IMR-90 (cell line): ENCODE results near the gene EXT2. TPM values are rescaled to one million over a fixed set of nuclear protein-coding genes. Genes with fewer than 3 reads are reported as not detected.

Experiments
- ATAC-seq: fragments of 200-7000 bp; cut with Tn5 transposase; 2 replicates; pipeline ENCODE4 v1.9.1; 2020; ENCODE audit warnings: low read depth, mild to moderate bottlenecking, moderate library complexity
- BruUV-seq: library from RNA; stranded (reverse); fragments of 400-500 nt; replicated peaks from 2 replicates; lab custom pipeline; 2021; lab: Mats Ljungman, UMichigan
- CTCF ChIA-PET: fragments of 300-600 bp; formaldehyde crosslinking; extraction: SDS; loops from one replicate; lab custom pipeline; 2021; ENCODE audit warnings: antibody characterized with exemption; lab: Yijun Ruan, JAX
- POLR2A ChIA-PET: fragments of 300-600 bp; sonication (Branson Sonifier 250); formaldehyde crosslinking; loops from one replicate; lab custom pipeline; 2022; ENCODE audit warnings: antibody characterized with exemption; ENCODE audit not compliant: unreplicated experiment; lab: Charles Lee
- DNase-seq: peaks from one replicate; pipeline ENCODE4 v3.0.0; 2013
- H2AFZ ChIP-seq: replicated peaks from 2 replicates; pipeline ENCODE3; 2013; ENCODE audit warnings: low read length, mild to moderate bottlenecking; ENCODE audit not compliant: poor library complexity
- H2AK5ac ChIP-seq: 2 replicates; pipeline ENCODE4 v1.6.1; 2013; ENCODE audit warnings: low read depth, low read length, inconsistent platforms
- H2AK9ac ChIP-seq: replicated peaks from 2 replicates; pipeline ENCODE3; 2013; ENCODE audit warnings: mild to moderate bottlenecking, low read depth, low read length, moderate library complexity; ENCODE audit not compliant: poor library complexity
- H2BK120ac ChIP-seq: 2 replicates; pipeline ENCODE4 v1.6.1; 2013; ENCODE audit warnings: low read depth, low read length, inconsistent platforms
- H2BK15ac ChIP-seq: 3 replicates; pipeline ENCODE4 v1.6.1; 2013; ENCODE audit warnings: low read depth, low read length, inconsistent platforms
- H2BK20ac ChIP-seq: 2 replicates; pipeline ENCODE4 v1.6.1; 2013; ENCODE audit warnings: low read depth, mild to moderate bottlenecking, inconsistent platforms, low read length, moderate library complexity
- H2BK5ac ChIP-seq: 2 replicates; pipeline ENCODE4 v1.6.1; 2013; ENCODE audit warnings: mild to moderate bottlenecking, low read depth, low read length, inconsistent platforms; ENCODE audit not compliant: poor library complexity, severe bottlenecking
- H3K14ac ChIP-seq: replicated peaks from 2 replicates; pipeline ENCODE4 v1.6.1; 2013; ENCODE audit warnings: low read depth, low read length, inconsistent platforms
- H3K18ac ChIP-seq: 2 replicates; pipeline ENCODE4 v1.6.1; 2013; ENCODE audit warnings: low read depth, low read length, control low read depth
- H3K23ac ChIP-seq: 2 replicates; pipeline ENCODE4 v1.6.1; 2013; ENCODE audit warnings: low read depth, low read length, inconsistent platforms
- H3K27ac ChIP-seq: 2 replicates; pipeline ENCODE4 v1.5.1; 2013; ENCODE audit warnings: mild to moderate bottlenecking, control low read depth, low read length; ENCODE audit not compliant: insufficient read depth
- H3K27me3 ChIP-seq: 2 replicates; pipeline ENCODE4 v1.6.1; 2013; ENCODE audit warnings: low read length; ENCODE audit not compliant: control insufficient read depth, insufficient read depth
- H3K36me3 ChIP-seq: 2 replicates; pipeline ENCODE4 v1.6.1; 2013; ENCODE audit warnings: low read length, mixed read lengths; ENCODE audit not compliant: control insufficient read depth, insufficient read depth
- H3K4ac ChIP-seq: 2 replicates; pipeline ENCODE4 v1.6.1; 2013; ENCODE audit warnings: low read depth, low read length, inconsistent platforms
- H3K4me1 ChIP-seq: 2 replicates; pipeline ENCODE4 v1.6.1; 2013; ENCODE audit warnings: low read length, mixed read lengths; ENCODE audit not compliant: control insufficient read depth, insufficient read depth
- H3K4me2 ChIP-seq: 2 replicates; pipeline ENCODE4 v1.6.1; 2013; ENCODE audit warnings: low read depth, mild to moderate bottlenecking, control low read depth, low read length, moderate library complexity
- H3K4me3 ChIP-seq: 2 replicates; pipeline ENCODE4 v1.5.1; 2013; ENCODE audit warnings: low read depth, mild to moderate bottlenecking, control low read depth, low read length, moderate library complexity; ENCODE audit not compliant: insufficient read depth
- H3K56ac ChIP-seq: 2 replicates; pipeline ENCODE4 v1.6.1; 2013; ENCODE audit warnings: low read length, inconsistent platforms; ENCODE audit not compliant: insufficient read depth; ENCODE audit errors: extremely low read depth
- H3K79me1 ChIP-seq, 2 experiments: 2 replicates each; pipeline ENCODE4 v1.6.1; 2013; ENCODE audit warnings: low read length in 2 of 2, inconsistent platforms in 1 of 2, low read depth in 1 of 2
- H3K9ac ChIP-seq: 2 replicates; pipeline ENCODE4 v1.6.1; 2013; ENCODE audit warnings: low read depth, low read length, control low read depth
- H3K9me1 ChIP-seq: 2 replicates; pipeline ENCODE4 v1.6.1; 2013; ENCODE audit warnings: low read length, inconsistent platforms; ENCODE audit not compliant: insufficient read depth
- H3K9me3 ChIP-seq: 2 replicates; pipeline ENCODE4 v1.6.1; 2013; ENCODE audit warnings: low read length; ENCODE audit not compliant: control insufficient read depth, insufficient read depth
- H4K20me1 ChIP-seq: 2 replicates; pipeline ENCODE4 v1.6.1; 2013; ENCODE audit warnings: low read length, inconsistent platforms; ENCODE audit not compliant: insufficient read depth
- H4K5ac ChIP-seq: 2 replicates; pipeline ENCODE4 v1.6.1; 2013; ENCODE audit warnings: mild to moderate bottlenecking, low read depth, low read length, control low read depth
- H4K8ac ChIP-seq, 2 experiments: 2 replicates each; pipeline ENCODE4 v1.6.1; 2013; ENCODE audit warnings: low read depth in 2 of 2, low read length in 2 of 2, control low read depth in 1 of 2, inconsistent platforms in 1 of 2
- H4K91ac ChIP-seq: 2 replicates; pipeline ENCODE4 v1.6.1; 2013; ENCODE audit warnings: low read depth, low read length, inconsistent platforms; ENCODE audit not compliant: insufficient read depth
- CEBPB ChIP-seq: IDR thresholded peaks from 2 replicates; pipeline ENCODE4 v1.6.1; 2012; ENCODE audit warnings: low read depth, low read length, improper control_type of control experiment
- RCOR1 ChIP-seq: IDR thresholded peaks from 2 replicates; pipeline ENCODE4 v1.6.1; 2012; ENCODE audit warnings: mild to moderate bottlenecking, low read length, improper control_type of control experiment; ENCODE audit not compliant: insufficient replicate concordance
- WGBS, 2 experiments: methylation state at CpG; one replicate each; pipeline versions ENCODE4 v1.1.5 to v1.1.7; 2013; ENCODE audit warnings: missing lambda C conversion rate in 2 of 2; ENCODE audit not compliant: insufficient read length in 1 of 2; ENCODE audit errors: extremely low coverage in 2 of 2; 5-methylcytosine and 5-hydroxymethylcytosine counted together
- dilution Hi-C: fragments of 300-500 bp; cut with HindIII; formaldehyde crosslinking; loops from one replicate; pipeline ENCODE4 v1.14.3; 2018; ENCODE audit warnings: low sequenced_read_pairs; ENCODE audit not compliant: unreplicated experiment
- in situ Hi-C: fragments of 300-500 bp; cut with MboI; formaldehyde crosslinking; loops from 3 replicates; pipeline ENCODE4 v1.14.3; 2019; ENCODE audit warnings: low sequenced_read_pairs, inconsistent platforms, mixed read lengths
- intact Hi-C: fragments of 100-400 bp; cut with micrococcal nuclease; formaldehyde crosslinking; loops from 2 replicates; pipeline ENCODE4 v1.10.0; 2022
- polyA plus RNA-seq, 3 experiments: library from polyadenylated mRNA; depleted of rRNA; stranded (reverse); fragments of >200 nt; gene quantifications; 2 replicates each; pipeline ENCODE4 v1.2.3, GENCODE V29; 2012; ENCODE audit warnings: low replicate concordance in 1 of 3
- total RNA-seq: library from RNA; depleted of rRNA; stranded (reverse); fragments of >200 nt; gene quantifications from 2 replicates; pipeline ENCODE4 v1.2.3, GENCODE V29; 2012

The EXT2 gene
- total and polyA plus RNA-seq, 2 of the 4 experiments (the other 2 are of a cell fraction): 75.0 to 85.3 TPM

DNA sequence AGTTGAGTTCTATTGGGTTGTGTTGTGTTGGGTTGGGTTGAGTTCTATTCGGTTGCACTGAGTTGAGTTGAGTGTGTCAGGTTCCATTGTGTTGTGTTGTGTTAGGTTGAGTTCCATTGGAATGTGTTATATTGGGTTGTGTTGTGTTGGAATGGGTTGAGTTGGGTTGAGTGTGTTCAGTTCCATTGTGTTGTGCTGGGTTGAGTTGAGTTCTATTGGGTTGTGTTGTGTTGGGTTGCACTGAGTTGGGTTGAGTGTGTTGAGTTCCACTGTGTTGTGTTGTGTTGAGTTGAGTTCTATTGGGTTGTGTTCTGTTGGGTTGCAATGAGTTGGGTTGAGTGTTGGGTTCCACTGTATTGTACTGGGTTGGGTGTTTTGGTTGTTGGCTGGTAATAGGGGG, 178.9 kb downstream of the EXT2 start:
- no peak overlapping the region for H4K5ac ChIP-seq
- no peak overlapping the region for H3K4me2 ChIP-seq
- H3K4me1 ChIP-seq: peaks cover 8% of the 10 kb centered on the region; the same call in 1 of the 2 replicates
- intact Hi-C loops (no loop called here), dilution Hi-C loops (no loop called here), in situ Hi-C loops (no loop called here)
- no peak for ATAC-seq
- peaks cover 13% of the 10 kb centered on the region for H3K27me3 ChIP-seq
- no peak overlapping the region for H3K4ac ChIP-seq
- no peak overlapping the region for H3K23ac ChIP-seq
- H2AK5ac ChIP-seq: no peak overlapping the region
- H3K79me1 ChIP-seq: no peaks in the 10 kb centered on the region
- H4K8ac ChIP-seq: no peak overlapping the region
- no peak overlapping the region for H2AFZ ChIP-seq
- H2BK20ac ChIP-seq: no peak overlapping the region
- no peak overlapping the region for H2BK120ac ChIP-seq
- no peaks in the 10 kb centered on the region for H3K36me3 ChIP-seq
- no peak overlapping the region for H3K18ac ChIP-seq
- no peak overlapping the region for H3K4me3 ChIP-seq
- no peak overlapping the region for H2AK9ac ChIP-seq
- H3K9ac ChIP-seq: no peak overlapping the region
- 63% methylated on average over 1 of the region's 1 CpG; no CpG with 5 or more reads in 1 of the 2 experiments for WGBS, 2 experiments
- H2BK15ac ChIP-seq: no peak overlapping the region
- no peak overlapping the region for H4K91ac ChIP-seq
- no peaks in the 10 kb centered on the region for H3K9me3 ChIP-seq
- no peaks in the 10 kb centered on the region; the same call in 1 of the 2 replicates for H3K9me1 ChIP-seq
- no TSS peak for BruUV-seq
- H3K56ac ChIP-seq: no peak overlapping the region
- DNase-seq: no peak
- TF ChIP-seq RCOR1 (no peak), CEBPB (no peak)
- H2BK5ac ChIP-seq: no peak overlapping the region
- H3K27ac ChIP-seq: no peak overlapping the region
- H4K20me1 ChIP-seq: no peaks in the 10 kb centered on the region
- POLR2A ChIA-PET: no interaction called here
- H3K14ac ChIP-seq: no peak overlapping the region
- CTCF ChIA-PET: no interaction called here
